GM12878 (cell line): ENCODE data around the gene IQGAP2. TPM values are rescaled to one million over a fixed set of nuclear protein-coding genes. Genes with fewer than 3 reads are reported as not detected.

Experiments
- ATAC-seq: fragments of 200-7000 bp; cut with Tn5 transposase; 3 replicates; pipeline ENCODE4 v1.9.1; 2020; ENCODE audit warnings: mild to moderate bottlenecking, moderate library complexity
- BruUV-seq: library from RNA; stranded (reverse); fragments of 400-500 nt; replicated peaks from 2 replicates; lab custom pipeline; 2021; lab: Mats Ljungman, UMichigan
- CTCF ChIA-PET: fragments of 300-600 bp; sonication (Branson Sonifier 250); formaldehyde crosslinking; extraction: SDS; loops from one replicate; lab custom pipeline; 2021; ENCODE audit warnings: inconsistent platforms; lab: Yijun Ruan, JAX
- POLR2A ChIA-PET: fragments of 350-600 bp; formaldehyde crosslinking; extraction: SDS; loops from one replicate; lab custom pipeline; 2021; ENCODE audit warnings: inconsistent platforms; lab: Charles Lee
- RAD21 ChIA-PET: fragments of 300-600 bp; sonication (Branson Sonifier 250); formaldehyde crosslinking; loops from one replicate; lab custom pipeline; 2023; ENCODE audit warnings: antibody characterized with exemption; ENCODE audit not compliant: unreplicated experiment; lab: Charles Lee
- SMC1A ChIA-PET: fragments of 300-600 bp; sonication (Branson Sonifier 250); formaldehyde crosslinking; loops from one replicate; lab custom pipeline; 2023; ENCODE audit not compliant: unreplicated experiment, uncharacterized antibody; lab: Charles Lee
- DNase-seq: peaks from one replicate; pipeline ENCODE4 v3.0.0-alpha.2; 2011; ENCODE audit warnings: low read depth, low spot score
- FAIRE-seq: peaks from 3 replicates; lab custom pipeline; 2011; peaks lifted over from hg19 to GRCh38; lab: Jason Lieb, UNC
- H2AFZ ChIP-seq: 2 replicates; pipeline ENCODE4 v1.6.0; 2011; ENCODE audit warnings: low read depth, low read length, control low read depth; ENCODE audit not compliant: control insufficient read depth
- H3K27ac ChIP-seq: 2 replicates; pipeline ENCODE4 v1.5.1; 2011; ENCODE audit warnings: control low read depth; ENCODE audit not compliant: control insufficient read depth, insufficient read depth
- H3K27me3 ChIP-seq, 2 experiments: replicated peaks in 1 of 2; 2 replicates each; pipeline versions ENCODE4 v1.6.0 to v1.6.1; 2011; ENCODE audit warnings: low read length in 1 of 2; ENCODE audit not compliant: control insufficient read depth in 2 of 2, insufficient read depth in 2 of 2
- H3K36me3 ChIP-seq, 2 experiments: 2 replicates each; pipeline ENCODE4 v1.5.1; 2011; ENCODE audit warnings: low read length in 1 of 2; ENCODE audit not compliant: control insufficient read depth in 2 of 2, insufficient read depth in 2 of 2
- H3K4me1 ChIP-seq: 2 replicates; pipeline ENCODE4 v1.6.1; 2011; ENCODE audit warnings: mild to moderate bottlenecking, low read length, moderate library complexity, mixed read lengths; ENCODE audit not compliant: control insufficient read depth, insufficient read depth
- H3K4me2 ChIP-seq: 2 replicates; pipeline ENCODE4 v1.6.0; 2011; ENCODE audit warnings: control low read depth; ENCODE audit not compliant: control insufficient read depth, insufficient read depth
- H3K4me3 ChIP-seq: fragments of 200-600 bp; sonication (generic); 2 replicates; pipeline ENCODE4 v1.5.1; 2016
- H3K79me2 ChIP-seq: 2 replicates; pipeline ENCODE4 v1.6.0; 2011; ENCODE audit warnings: low read length; ENCODE audit not compliant: control insufficient read depth, insufficient read depth
- H3K9ac ChIP-seq: 2 replicates; pipeline ENCODE4 v1.8.0; 2011; ENCODE audit warnings: low read length, control low read depth, mixed read lengths; ENCODE audit not compliant: control insufficient read depth, insufficient read depth
- H3K9me3 ChIP-seq: replicated peaks from 3 replicates; pipeline ENCODE4 v1.5.1; 2011; ENCODE audit warnings: mild to moderate bottlenecking, low read length; ENCODE audit not compliant: control insufficient read depth, insufficient read depth
- H4K20me1 ChIP-seq: 2 replicates; pipeline ENCODE4 v1.6.0; 2011; ENCODE audit not compliant: control insufficient read depth, insufficient read depth
- ASH2L ChIP-seq: fragments of 300-600, 200-600 bp; sonication (generic); IDR thresholded peaks from 2 replicates; pipeline ENCODE4 v1.6.1; 2017; ENCODE audit warnings: low read depth, mild to moderate bottlenecking, borderline replicate concordance
- CREB1 ChIP-seq: IDR thresholded peaks from 2 replicates; pipeline ENCODE4 v1.6.1; 2012; ENCODE audit warnings: low read depth, mild to moderate bottlenecking, inconsistent platforms
- CREM ChIP-seq: IDR thresholded peaks from 2 replicates; pipeline ENCODE4 v1.6.1; 2014; ENCODE audit warnings: antibody characterized with exemption, low read depth
- EED ChIP-seq: sonication (generic); IDR thresholded peaks from 2 replicates; pipeline ENCODE4 v1.6.1; 2016; ENCODE audit warnings: antibody characterized with exemption, low read depth
- ESRRA ChIP-seq: IDR thresholded peaks from 2 replicates; pipeline ENCODE4 v1.6.1; 2012; ENCODE audit warnings: mild to moderate bottlenecking, low read length, improper control_type of control experiment
- HDGF ChIP-seq: fragments of 450-650 bp; IDR thresholded peaks from 2 replicates; pipeline ENCODE4 v1.6.1; 2016; ENCODE audit warnings: antibody characterized with exemption
- IKZF1 ChIP-seq: fragments of 450-650 bp; conservative IDR thresholded peaks from 2 replicates; pipeline ENCODE4 v1.6.1; 2017; ENCODE audit warnings: antibody characterized with exemption, mild to moderate bottlenecking
- JUNB ChIP-seq: IDR thresholded peaks from 2 replicates; pipeline ENCODE4 v1.6.1; 2016; ENCODE audit warnings: antibody characterized with exemption, mild to moderate bottlenecking
- LARP7 ChIP-seq: fragments of 450-650 bp; IDR thresholded peaks from 2 replicates; pipeline ENCODE4 v1.6.1; 2017; ENCODE audit warnings: mild to moderate bottlenecking
- MTA2 ChIP-seq: fragments of 450-650 bp; IDR thresholded peaks from 2 replicates; pipeline ENCODE4 v1.6.1; 2016; ENCODE audit warnings: low read depth, mild to moderate bottlenecking, moderate library complexity
- NBN ChIP-seq: fragments of 450-650 bp; IDR thresholded peaks from 2 replicates; pipeline ENCODE4 v1.6.1; 2016
- PML ChIP-seq: IDR thresholded peaks from 2 replicates; pipeline ENCODE4 v1.6.1; 2012; ENCODE audit warnings: low read length, inconsistent platforms
- POLR2AphosphoS2 ChIP-seq: IDR thresholded peaks from 2 replicates; pipeline ENCODE4 v1.6.1; 2011; ENCODE audit warnings: low read depth, mild to moderate bottlenecking, low read length, improper control_type of control experiment, moderate library complexity
- POLR2AphosphoS5 ChIP-seq: IDR thresholded peaks from 2 replicates; pipeline ENCODE4 v1.6.1; 2011; ENCODE audit warnings: mild to moderate bottlenecking, low read length, inconsistent platforms
- YY1 ChIP-seq: IDR thresholded peaks from 2 replicates; pipeline ENCODE4 v1.6.1; 2011; ENCODE audit warnings: low read depth, mild to moderate bottlenecking, low read length
- ZNF622 ChIP-seq: fragments of 450-650 bp; IDR thresholded peaks from 2 replicates; pipeline ENCODE4 v1.6.1; 2017; ENCODE audit warnings: mild to moderate bottlenecking, inconsistent platforms
- ZSCAN29 ChIP-seq: fragments of 450-650 bp; IDR thresholded peaks from 2 replicates; pipeline ENCODE4 v1.6.1; 2017; ENCODE audit warnings: mild to moderate bottlenecking, moderate library complexity
- WGBS: methylation state at CpG from one replicate; pipeline ENCODE4 v1.1.6; 2016; ENCODE audit warnings: low lambda C conversion rate; ENCODE audit not compliant: insufficient replicate concordance, insufficient coverage; ENCODE audit errors: missing lambda C conversion rate; 5-methylcytosine and 5-hydroxymethylcytosine counted together
- in situ Hi-C: fragments of 300-500 bp; cut with MboI; formaldehyde crosslinking; loops from 9 replicates; pipeline ENCODE4 v1.14.3; 2018; ENCODE audit warnings: mixed read lengths
- intact Hi-C: fragments of 100-400 bp; cut with micrococcal nuclease; formaldehyde crosslinking; loops from one replicate; pipeline ENCODE4 v1.14.2; 2022; ENCODE audit not compliant: unreplicated experiment
- polyA plus RNA-seq, 11 experiments: library from polyadenylated mRNA; depleted of rRNA in 4 of 11; unstranded in 6 of 11; stranded (reverse) in 5 of 11; fragments of >200 nt; fragmentation: Nextera tagmentation in 4 of 11; fragmentation: Illumina TruSeq in 1 of 11; extraction: Ambion mirVana in 4 of 11; extraction: Trizol in 1 of 11; gene quantifications; 1 replicate in 1 of 11; 2 replicates in 10 of 11; pipeline versions ENCODE4 v1.2.1 to v1.2.3, GENCODE V29; 2011 to 2016; ENCODE audit warnings: inconsistent platforms in 2 of 11, missing spikeins in 2 of 11, low read depth in 1 of 11
- total RNA-seq, 4 experiments: library from RNA; depleted of rRNA in 3 of 4; stranded (reverse); fragments of >200 nt in 3 of 4; fragmentation: Illumina TruSeq in 1 of 4; extraction: Trizol in 1 of 4; gene quantifications; 2 replicates each; pipeline versions ENCODE4 v1.2.1 to v1.2.3, GENCODE V29; 2013 to 2021
- TF ChIP-seq, protein P1 (sequence below): fragments of 450-650 bp; IDR thresholded peaks from 2 replicates; pipeline ENCODE4 v1.6.1; 2016; ENCODE audit warnings: mild to moderate bottlenecking
- TF ChIP-seq, protein P2 (sequence below): IDR thresholded peaks from 2 replicates; pipeline ENCODE4 v1.6.1; 2011; ENCODE audit warnings: mild to moderate bottlenecking, low read depth, low read length, moderate library complexity; ENCODE audit not compliant: insufficient replicate concordance
- TF ChIP-seq, protein P3 (sequence below): fragments of 450-650 bp; IDR thresholded peaks from 2 replicates; pipeline ENCODE4 v1.6.1; 2017; ENCODE audit warnings: mild to moderate bottlenecking, low read depth, inconsistent platforms; ENCODE audit not compliant: poor library complexity, severe bottlenecking

Gene IQGAP2
- total and polyA plus RNA-seq, 10 of the 15 experiments (the other 5 are each of a cell fraction or from before 2014, with no cell fraction given): 14.5 to 41.4 (median 21.8) TPM

DNA sequence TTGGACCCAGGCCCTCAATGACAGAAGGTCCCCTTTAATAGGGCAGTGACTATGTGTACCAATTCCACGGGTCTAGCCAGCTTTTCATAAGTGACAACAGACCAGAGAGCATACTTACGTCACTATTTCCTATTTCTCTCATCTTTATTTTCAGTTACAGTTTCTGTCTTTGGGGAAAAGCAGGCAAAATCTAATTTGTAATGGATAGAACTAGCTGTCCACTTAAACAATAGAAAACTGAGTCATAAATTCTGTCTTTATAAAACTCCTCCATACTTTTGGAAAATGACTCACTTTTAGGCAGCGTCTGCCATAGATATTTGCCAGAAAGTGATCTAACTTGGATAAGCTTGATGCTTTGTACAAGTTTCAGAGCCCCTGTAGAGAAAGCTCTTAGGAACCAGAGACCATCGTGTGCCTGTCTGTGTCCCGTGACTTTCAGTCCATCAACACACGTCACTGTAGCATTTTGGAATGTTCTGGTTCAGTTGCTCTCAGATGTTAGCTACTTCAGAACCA lies 118.2 kb downstream of the IQGAP2 start:
- intact Hi-C loops: loop anchor here (2.0 kb wide), 1 partner anchor 118 kb away; the partner anchor contains the start of gene IQGAP2
- in situ Hi-C loops: no loop called here
- Histone ChIP-seq H3K27ac (peak overlapping the region; percentile 78), H3K36me3 (no peaks in the 10 kb centered on the region), H3K4me1 (peaks cover 8% of the 10 kb centered on the region; the same call in 1 of the 2 replicates), H3K4me3 (no peak overlapping the region), H3K9me3 (no peaks in the 10 kb centered on the region; the same call in 2 of the 3 replicates), H3K27me3 (no peaks in the 10 kb centered on the region), H2AFZ (peak overlapping the region; percentile 81), H3K9ac (peak overlapping the region; percentile 25; the same call in 1 of the 2 replicates), H3K79me2 (peaks cover 3% of the 10 kb centered on the region), H3K4me2 (peak overlapping the region; percentile 76), H4K20me1 (no peaks in the 10 kb centered on the region)
- WGBS: 22% methylated on average over 6 of the region's 6 CpGs
- RAD21 ChIA-PET: interaction anchor here (0.6 to 2.4 kb wide), 6 partner anchors 23 to 194 kb away, joined by 3 to 14 read pairs (median 6); partner anchors contain the start of gene IQGAP2
- CTCF ChIA-PET: interaction anchor here (0.9 to 1.3 kb wide), 4 partner anchors 16 to 118 kb away, joined by 3 to 8 read pairs (median 6); partner anchors contain the start of gene IQGAP2
- POLR2A ChIA-PET: interaction anchor here (1.0 to 1.2 kb wide), 2 partner anchors 9 to 15 kb away, joined by 3 read pairs; no protein-coding TSS in a partner anchor
- peak; percentile 93 for ATAC-seq
- BruUV-seq: no TSS peak
- SMC1A ChIA-PET: interaction anchor here (0.6 to 3.7 kb wide), 12 partner anchors 9 to 352 kb away, joined by 3 to 19 read pairs (median 4); no protein-coding TSS in a partner anchor
- no peak for DNase-seq
- peak; percentile 75 for FAIRE-seq
- TF ChIP-seq, protein P1, sequence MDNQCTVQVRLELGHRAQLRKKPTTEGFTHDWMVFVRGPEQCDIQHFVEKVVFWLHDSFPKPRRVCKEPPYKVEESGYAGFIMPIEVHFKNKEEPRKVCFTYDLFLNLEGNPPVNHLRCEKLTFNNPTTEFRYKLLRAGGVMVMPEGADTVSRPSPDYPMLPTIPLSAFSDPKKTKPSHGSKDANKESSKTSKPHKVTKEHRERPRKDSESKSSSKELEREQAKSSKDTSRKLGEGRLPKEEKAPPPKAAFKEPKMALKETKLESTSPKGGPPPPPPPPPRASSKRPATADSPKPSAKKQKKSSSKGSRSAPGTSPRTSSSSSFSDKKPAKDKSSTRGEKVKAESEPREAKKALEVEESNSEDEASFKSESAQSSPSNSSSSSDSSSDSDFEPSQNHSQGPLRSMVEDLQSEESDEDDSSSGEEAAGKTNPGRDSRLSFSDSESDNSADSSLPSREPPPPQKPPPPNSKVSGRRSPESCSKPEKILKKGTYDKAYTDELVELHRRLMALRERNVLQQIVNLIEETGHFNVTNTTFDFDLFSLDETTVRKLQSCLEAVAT: no peak
- TF ChIP-seq, protein P2, sequence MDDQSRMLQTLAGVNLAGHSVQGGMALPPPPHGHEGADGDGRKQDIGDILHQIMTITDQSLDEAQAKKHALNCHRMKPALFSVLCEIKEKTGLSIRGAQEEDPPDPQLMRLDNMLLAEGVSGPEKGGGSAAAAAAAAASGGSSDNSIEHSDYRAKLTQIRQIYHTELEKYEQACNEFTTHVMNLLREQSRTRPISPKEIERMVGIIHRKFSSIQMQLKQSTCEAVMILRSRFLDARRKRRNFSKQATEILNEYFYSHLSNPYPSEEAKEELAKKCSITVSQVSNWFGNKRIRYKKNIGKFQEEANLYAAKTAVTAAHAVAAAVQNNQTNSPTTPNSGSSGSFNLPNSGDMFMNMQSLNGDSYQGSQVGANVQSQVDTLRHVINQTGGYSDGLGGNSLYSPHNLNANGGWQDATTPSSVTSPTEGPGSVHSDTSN: no peak
- TF ChIP-seq HDGF (no peak), ASH2L (peak; percentile 54; the same call in 1 of the 2 replicates), NBN (no peak), PML (no peak), ZSCAN29 (no peak), POLR2AphosphoS5 (no peak), MTA2 (peak; percentile 49; the same call in 1 of the 2 replicates), LARP7 (no peak), YY1 (no peak), CREB1 (peak; percentile 73), ZNF622 (no peak), EED (peak; percentile 51; the same call in 1 of the 2 replicates), JUNB (peak; percentile 62), ESRRA (no peak), IKZF1 (peak; percentile 60), CREM (peak; percentile 64), POLR2AphosphoS2 (no peak)
- TF ChIP-seq, protein P3, sequence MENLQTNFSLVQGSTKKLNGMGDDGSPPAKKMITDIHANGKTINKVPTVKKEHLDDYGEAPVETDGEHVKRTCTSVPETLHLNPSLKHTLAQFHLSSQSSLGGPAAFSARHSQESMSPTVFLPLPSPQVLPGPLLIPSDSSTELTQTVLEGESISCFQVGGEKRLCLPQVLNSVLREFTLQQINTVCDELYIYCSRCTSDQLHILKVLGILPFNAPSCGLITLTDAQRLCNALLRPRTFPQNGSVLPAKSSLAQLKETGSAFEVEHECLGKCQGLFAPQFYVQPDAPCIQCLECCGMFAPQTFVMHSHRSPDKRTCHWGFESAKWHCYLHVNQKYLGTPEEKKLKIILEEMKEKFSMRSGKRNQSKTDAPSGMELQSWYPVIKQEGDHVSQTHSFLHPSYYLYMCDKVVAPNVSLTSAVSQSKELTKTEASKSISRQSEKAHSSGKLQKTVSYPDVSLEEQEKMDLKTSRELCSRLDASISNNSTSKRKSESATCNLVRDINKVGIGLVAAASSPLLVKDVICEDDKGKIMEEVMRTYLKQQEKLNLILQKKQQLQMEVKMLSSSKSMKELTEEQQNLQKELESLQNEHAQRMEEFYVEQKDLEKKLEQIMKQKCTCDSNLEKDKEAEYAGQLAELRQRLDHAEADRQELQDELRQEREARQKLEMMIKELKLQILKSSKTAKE: peak; percentile 58
